Transverse colon (tissue), 4 donors: ENCODE results near the gene CNPY4.
"Not testable (repeated sequence)": the region's sequence is repeated elsewhere in the genome, so short reads cannot be mapped to it uniquely, and the experiment has no call there.

Experiments used
- CTCF ChIP-seq, 5 experiments: fragments of 200-600 bp in 3 of 5; fragments of 450-650 bp in 2 of 5; sonication (generic) in 3 of 5; IDR thresholded peaks; 1 replicate in 2 of 5; 2 replicates in 3 of 5; pipeline ENCODE4 v1.5.1; 2016 to 2017; ENCODE audit warnings: antibody characterized with exemption in 5 of 5, inconsistent platforms in 3 of 5, mild to moderate bottlenecking in 2 of 5, moderate library complexity in 1 of 5
- EP300 ChIP-seq: sonication (generic); formaldehyde crosslinking; IDR thresholded peaks from one replicate; pipeline ENCODE4 v1.6.1; 2017; ENCODE audit warnings: antibody characterized with exemption, low read depth
- POLR2A ChIP-seq: fragments of 450-650 bp; IDR thresholded peaks from one replicate; pipeline ENCODE4 v1.6.1; 2016; ENCODE audit warnings: antibody characterized with exemption, mild to moderate bottlenecking, moderate library complexity
- POLR2AphosphoS5 ChIP-seq, 3 donors: sonication (generic); formaldehyde crosslinking; IDR thresholded peaks; one replicate each; pipeline ENCODE4 v1.6.1; 2016; ENCODE audit warnings: antibody characterized with exemption in 3 of 3

GRCh38 chr7:100130220-100130607 is 10.8 kb downstream of the CNPY4 start:
- TF ChIP-seq POLR2A; CTCF (IDR thresholded peaks at IDR 0.05); EP300; POLR2AphosphoS5 (IDR thresholded peaks at IDR 0.05): not testable (repeated sequence)
